Mucosa of stomach (tissue), 1 donor: ENCODE data around the gene NHLRC1.

ENCODE experiments used
- H3K27me3 ChIP-seq: one replicate; pipeline ENCODE4 v1.7.0; 2013; ENCODE audit warnings: mild to moderate bottlenecking, low read length; ENCODE audit not compliant: control insufficient read depth, insufficient read depth
- H3K36me3 ChIP-seq: one replicate; pipeline ENCODE4 v1.7.0; 2013; ENCODE audit warnings: low read length; ENCODE audit not compliant: control insufficient read depth, insufficient read depth
- H3K4me1 ChIP-seq: one replicate; pipeline ENCODE4 v1.7.0; 2013; ENCODE audit warnings: mild to moderate bottlenecking, low read length; ENCODE audit not compliant: control insufficient read depth, insufficient read depth
- H3K4me3 ChIP-seq: one replicate; pipeline ENCODE4 v1.7.0; 2013; ENCODE audit warnings: low read length
- H3K9ac ChIP-seq: one replicate; pipeline ENCODE4 v1.7.0; 2013; ENCODE audit warnings: mild to moderate bottlenecking, low read length, moderate library complexity
- H3K9me3 ChIP-seq: one replicate; pipeline ENCODE4 v1.7.0; 2013; ENCODE audit warnings: mild to moderate bottlenecking, low read length, moderate library complexity; ENCODE audit not compliant: control insufficient read depth
- donor health status: Pancreatic carcinoma.

Gene NHLRC1

DNA sequence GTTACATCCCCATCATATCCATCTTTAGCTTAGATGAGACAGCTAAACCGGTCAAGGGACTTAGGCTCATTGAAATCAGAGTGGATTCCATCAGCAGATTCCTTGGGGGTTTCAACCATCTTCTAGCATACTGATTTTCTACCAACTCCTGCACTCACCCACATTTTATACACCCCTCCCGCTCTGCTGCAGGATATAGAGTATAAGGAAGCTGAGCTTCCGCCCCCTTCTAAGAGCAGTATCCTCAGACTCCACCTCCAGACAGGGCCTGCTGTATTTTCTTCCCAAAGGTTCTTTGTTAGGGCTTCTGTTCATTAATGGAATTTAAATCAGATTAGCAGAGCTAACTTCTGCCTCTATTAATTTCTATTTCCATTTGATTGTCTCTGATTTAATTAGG is 9.9 kb upstream of the NHLRC1 start:
- Histone ChIP-seq H3K9ac (no peak overlapping the region), H3K4me1 (no peaks in the 10 kb centered on the region), H3K9me3 (no peaks in the 10 kb centered on the region), H3K4me3 (no peak overlapping the region), H3K27me3 (no peaks in the 10 kb centered on the region), H3K36me3 (peaks cover 4% of the 10 kb centered on the region)

- Histone ChIP-seq H3K9me3 (no peaks in the 10 kb centered on the region), H3K4me3 (no peak overlapping the region), H3K36me3 (no peaks in the 10 kb centered on the region), H3K9ac (no peak overlapping the region), H3K27me3 (no peaks in the 10 kb centered on the region), H3K4me1 (peaks cover 13% of the 10 kb centered on the region)
Observed at GRCh38 chr6:18126121-18126520, 3.6 kb upstream of the NHLRC1 start.

DNA sequence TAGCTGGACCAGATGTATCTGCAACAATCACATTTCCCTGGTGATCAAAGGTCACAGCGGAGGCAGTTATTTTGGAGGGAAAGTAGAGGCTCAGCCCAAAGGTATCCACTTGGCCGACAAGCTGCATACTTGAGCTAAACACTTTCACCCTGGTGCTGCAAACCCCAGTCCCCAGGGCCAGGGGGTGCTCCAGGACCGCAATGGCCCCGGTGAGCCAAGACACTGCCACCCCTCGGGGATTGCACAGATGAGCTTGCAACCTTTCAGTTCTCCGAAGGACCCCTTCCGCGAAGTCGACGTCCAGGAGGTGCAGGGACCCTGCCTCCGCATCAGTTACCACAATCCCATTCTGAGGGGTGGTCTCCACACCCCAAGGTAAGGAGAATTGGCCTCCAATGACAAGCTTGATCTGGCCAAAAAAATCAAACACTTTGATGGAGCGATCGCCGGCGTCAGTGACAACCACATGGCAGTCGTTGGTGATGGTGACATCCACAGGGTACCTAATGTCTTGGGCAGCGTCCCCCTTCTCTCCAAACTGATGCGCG is 823 bp downstream of the NHLRC1 start:
- Histone ChIP-seq H3K9me3 (no peaks in the 10 kb centered on the region), H3K4me1 (peaks cover 13% of the 10 kb centered on the region), H3K36me3 (no peaks in the 10 kb centered on the region), H3K9ac (no peak overlapping the region), H3K27me3 (no peaks in the 10 kb centered on the region), H3K4me3 (peak overlapping the region; percentile 61)

DNA sequence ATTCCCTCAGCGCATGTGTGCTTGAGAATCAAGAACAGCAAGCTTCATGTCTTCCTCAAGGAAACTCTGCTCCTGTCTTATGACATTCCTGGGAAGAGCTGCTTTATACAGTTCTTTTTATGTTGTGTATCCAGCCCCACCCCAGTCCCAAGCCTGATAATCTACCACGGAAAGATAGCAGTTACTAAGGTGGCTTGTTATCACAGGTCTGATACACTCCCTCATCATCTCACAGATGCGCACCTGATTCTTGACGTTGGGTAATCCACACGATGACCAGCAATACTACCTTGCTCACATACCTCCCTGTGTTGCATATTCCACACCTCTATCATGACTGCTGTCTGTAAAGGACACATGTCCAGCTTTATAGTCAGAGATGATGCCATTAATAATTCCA is 3.2 kb downstream of the NHLRC1 start:
- peaks cover 13% of the 10 kb centered on the region for H3K4me1 ChIP-seq
- H3K27me3 ChIP-seq, result no peaks in the 10 kb centered on the region
- H3K36me3 ChIP-seq, result no peaks in the 10 kb centered on the region
- no peaks in the 10 kb centered on the region for H3K9me3 ChIP-seq
- no peak overlapping the region for H3K4me3 ChIP-seq
- no peak overlapping the region for H3K9ac ChIP-seq

- no peaks in the 10 kb centered on the region for H3K9me3 ChIP-seq
- H3K36me3 ChIP-seq, result no peaks in the 10 kb centered on the region
- H3K4me3 ChIP-seq, result no peak overlapping the region
- H3K9ac ChIP-seq, result no peak overlapping the region
- no peaks in the 10 kb centered on the region for H3K27me3 ChIP-seq
- peaks cover 13% of the 10 kb centered on the region for H3K4me1 ChIP-seq
Observed at GRCh38 chr6:18118330-18118729, 4.1 kb downstream of the NHLRC1 start.

GRCh38 chr6:18117136-18117535 is 5.3 kb downstream of the NHLRC1 start:
- no peaks in the 10 kb centered on the region for H3K27me3 ChIP-seq
- no peaks in the 10 kb centered on the region for H3K9me3 ChIP-seq
- H3K9ac ChIP-seq, result no peak overlapping the region
- H3K4me3 ChIP-seq, result no peak overlapping the region
- peaks cover 6% of the 10 kb centered on the region for H3K4me1 ChIP-seq
- no peaks in the 10 kb centered on the region for H3K36me3 ChIP-seq

DNA sequence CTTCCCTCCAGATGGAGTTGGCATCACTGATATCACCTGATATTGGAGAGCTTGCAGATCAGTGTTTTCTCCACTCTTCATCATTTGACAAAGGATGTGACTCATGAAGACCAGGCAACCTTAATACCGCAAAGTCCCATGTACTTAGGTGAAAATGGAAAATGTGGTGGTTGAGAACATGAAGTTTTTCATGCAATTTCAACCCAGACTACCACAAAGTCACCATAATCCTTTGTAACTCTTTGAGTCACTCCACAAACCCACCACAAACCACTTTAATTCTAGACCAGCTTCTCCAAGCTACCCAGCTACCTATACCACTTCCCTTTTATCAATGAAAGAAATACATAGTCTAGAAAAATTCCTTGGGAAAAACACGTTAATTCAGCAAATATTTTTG is 7.1 kb downstream of the NHLRC1 start:
- Histone ChIP-seq H3K27me3 (no peaks in the 10 kb centered on the region), H3K4me3 (no peak overlapping the region), H3K9ac (no peak overlapping the region), H3K9me3 (no peaks in the 10 kb centered on the region), H3K36me3 (no peaks in the 10 kb centered on the region), H3K4me1 (no peaks in the 10 kb centered on the region)

DNA sequence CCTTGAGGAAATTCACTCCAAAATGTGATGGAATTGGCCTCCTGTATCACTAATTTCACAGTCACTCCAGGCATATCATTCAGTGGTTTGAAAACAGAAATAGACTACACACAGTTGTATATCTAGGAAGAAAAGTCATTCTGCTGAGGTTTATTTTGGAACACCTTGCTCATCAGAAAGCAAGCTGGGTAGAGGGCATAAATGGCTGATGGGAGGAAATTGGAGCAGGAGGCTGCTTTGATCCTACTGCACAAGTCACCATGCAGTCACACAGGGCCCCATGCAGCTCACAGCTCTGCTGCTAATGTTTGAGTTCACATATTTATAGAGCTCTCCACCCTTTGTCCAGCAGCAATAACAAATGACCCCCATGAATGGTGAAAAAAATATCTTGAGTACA is 12.3 kb downstream of the NHLRC1 start:
- Histone ChIP-seq H3K9ac (no peak overlapping the region), H3K4me1 (no peaks in the 10 kb centered on the region), H3K27me3 (no peaks in the 10 kb centered on the region), H3K9me3 (no peaks in the 10 kb centered on the region), H3K4me3 (no peak overlapping the region), H3K36me3 (no peaks in the 10 kb centered on the region)

- Histone ChIP-seq H3K36me3 (no peaks in the 10 kb centered on the region), H3K27me3 (no peaks in the 10 kb centered on the region), H3K9ac (no peak overlapping the region), H3K4me1 (no peaks in the 10 kb centered on the region), H3K4me3 (no peak overlapping the region), H3K9me3 (no peaks in the 10 kb centered on the region)
Observed at GRCh38 chr6:18107061-18107460, 15.4 kb downstream of the NHLRC1 start.

GRCh38 chr6:18102783-18103509 is 19.5 kb downstream of the NHLRC1 start:
- Histone ChIP-seq H3K36me3 (no peaks in the 10 kb centered on the region), H3K4me1 (peaks cover 9% of the 10 kb centered on the region), H3K27me3 (no peaks in the 10 kb centered on the region), H3K9me3 (no peaks in the 10 kb centered on the region), H3K9ac (no peak overlapping the region), H3K4me3 (no peak overlapping the region)

GRCh38 chr6:18101873-18102272 is 20.6 kb downstream of the NHLRC1 start:
- no peaks in the 10 kb centered on the region for H3K27me3 ChIP-seq
- no peaks in the 10 kb centered on the region for H3K36me3 ChIP-seq

DNA sequence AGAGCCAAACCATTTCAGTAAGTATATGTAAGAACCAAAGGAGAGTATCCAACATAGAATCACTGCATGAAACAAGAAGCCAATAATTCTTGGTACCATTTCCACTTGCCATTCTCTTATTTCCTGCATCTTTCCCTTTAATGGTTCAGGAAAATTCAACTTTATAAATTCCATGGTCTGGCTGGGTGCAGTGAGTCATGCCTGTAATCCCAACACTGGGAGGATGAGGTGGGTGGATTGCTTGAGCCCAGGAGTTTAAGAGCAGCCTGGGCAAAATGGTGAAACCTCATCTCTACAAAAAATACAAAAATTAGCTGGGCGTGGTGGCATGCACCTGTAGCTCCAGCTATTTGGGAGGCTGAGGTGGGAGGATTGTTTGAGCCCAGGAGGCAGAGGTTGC is 21.2 kb downstream of the NHLRC1 start:
- Histone ChIP-seq H3K9me3 (no peaks in the 10 kb centered on the region), H3K4me1 (peaks cover 9% of the 10 kb centered on the region), H3K9ac (no peak overlapping the region), H3K4me3 (no peak overlapping the region), H3K36me3 (no peaks in the 10 kb centered on the region), H3K27me3 (no peaks in the 10 kb centered on the region)

More at GRCh38 chr6:18101873-18102272, 20.6 kb downstream of the NHLRC1 start:
- peaks cover 9% of the 10 kb centered on the region for H3K4me1 ChIP-seq
- H3K9ac ChIP-seq, result no peak overlapping the region
- H3K9me3 ChIP-seq, result no peaks in the 10 kb centered on the region
- no peak overlapping the region for H3K4me3 ChIP-seq
